Natural killer cell (primary cell): ENCODE results near the gene ZNF418. TPM values are rescaled to one million over a fixed set of nuclear protein-coding genes. Genes with fewer than 3 reads are reported as not detected.

Source experiments
- ATAC-seq, 3 donors: fragments of 150-1000 bp in 2 of 3; fragments of 200-7000 bp in 1 of 3; cut with Tn5 transposase; 1 replicate in 1 of 3; 2 replicates in 2 of 3; pipeline ENCODE4 v1.10.0; 2021; ENCODE audit warnings: mild to moderate bottlenecking in 2 of 3, moderate library complexity in 2 of 3
- DNase-seq, 2 donors: peaks; one replicate each; pipeline versions ENCODE4 v3.0.0 to v3.0.0-alpha.2; 2013 to 2021; ENCODE audit warnings: mixed read lengths in 1 of 2
- H3K27ac ChIP-seq: one replicate; pipeline ENCODE4 v1.5.1; 2013; ENCODE audit warnings: mild to moderate bottlenecking, low read length
- H3K27me3 ChIP-seq: one replicate; pipeline ENCODE4 v1.6.1; 2013; ENCODE audit warnings: low read length; ENCODE audit not compliant: control insufficient read depth, insufficient read depth
- H3K36me3 ChIP-seq: one replicate; pipeline ENCODE4 v1.6.1; 2013; ENCODE audit warnings: low read length; ENCODE audit not compliant: control insufficient read depth, insufficient read depth
- H3K4me1 ChIP-seq: one replicate; pipeline ENCODE4 v1.6.1; 2013; ENCODE audit warnings: low read length; ENCODE audit not compliant: control insufficient read depth, insufficient read depth
- H3K4me3 ChIP-seq: one replicate; pipeline ENCODE4 v1.5.1; 2013; ENCODE audit warnings: low read length
- H3K9me3 ChIP-seq: one replicate; pipeline ENCODE4 v1.6.1; 2013; ENCODE audit warnings: low read length; ENCODE audit not compliant: control insufficient read depth, insufficient read depth
- H3K27ac Mint-ChIP-seq, 2 donors: one replicate each; pipeline ENCODE4 v1.8.0; 2022; ENCODE audit warnings: mild to moderate bottlenecking in 2 of 2, mixed read lengths in 2 of 2, moderate library complexity in 1 of 2
- H3K27me3 Mint-ChIP-seq, 2 donors: one replicate each; pipeline ENCODE4 v1.8.0; 2022; ENCODE audit warnings: low read depth in 2 of 2, mixed read lengths in 2 of 2
- H3K36me3 Mint-ChIP-seq: one replicate; pipeline ENCODE4 v1.8.0; 2022; ENCODE audit warnings: mixed read lengths
- H3K4me1 Mint-ChIP-seq, 2 donors: one replicate each; pipeline ENCODE4 v1.8.0; 2022; ENCODE audit warnings: mixed read lengths in 2 of 2
- H3K4me3 Mint-ChIP-seq: one replicate; pipeline ENCODE4 v1.8.0; 2022; ENCODE audit warnings: mild to moderate bottlenecking, moderate library complexity, mixed read lengths
- H3K9me3 Mint-ChIP-seq, 2 donors: one replicate each; pipeline ENCODE4 v1.8.0; 2022; ENCODE audit warnings: mixed read lengths in 2 of 2
- WGBS: methylation state at CpG from one replicate; pipeline ENCODE4 v1.1.7; 2013; ENCODE audit warnings: missing lambda C conversion rate; ENCODE audit not compliant: insufficient coverage; 5-methylcytosine and 5-hydroxymethylcytosine counted together
- intact Hi-C: fragments of 100-400 bp; cut with micrococcal nuclease; formaldehyde crosslinking; loops from one replicate; pipeline ENCODE4 v1.14.2; 2022
- total RNA-seq, 4 donors: library from RNA; stranded (reverse); fragments of 120-200 nt in 1 of 4; gene quantifications; one replicate each; pipeline versions ENCODE4 v1.2.3 to v1.2.4, GENCODE V29; 2013 to 2022
- TF ChIP-seq, protein P1 (sequence below): fragments of 200-600 bp; IDR thresholded peaks from one replicate; pipeline ENCODE4 v1.8.0; 2022; ENCODE audit warnings: antibody characterized with exemption

The ZNF418 gene
- 10 to 100 TPM in 1 of 3 donors, 1 to 10 TPM in 2; 4.3 to 13.3 (median 6.2) TPM for total RNA-seq
- 20.0 TPM for total RNA-seq (2013)

DNA sequence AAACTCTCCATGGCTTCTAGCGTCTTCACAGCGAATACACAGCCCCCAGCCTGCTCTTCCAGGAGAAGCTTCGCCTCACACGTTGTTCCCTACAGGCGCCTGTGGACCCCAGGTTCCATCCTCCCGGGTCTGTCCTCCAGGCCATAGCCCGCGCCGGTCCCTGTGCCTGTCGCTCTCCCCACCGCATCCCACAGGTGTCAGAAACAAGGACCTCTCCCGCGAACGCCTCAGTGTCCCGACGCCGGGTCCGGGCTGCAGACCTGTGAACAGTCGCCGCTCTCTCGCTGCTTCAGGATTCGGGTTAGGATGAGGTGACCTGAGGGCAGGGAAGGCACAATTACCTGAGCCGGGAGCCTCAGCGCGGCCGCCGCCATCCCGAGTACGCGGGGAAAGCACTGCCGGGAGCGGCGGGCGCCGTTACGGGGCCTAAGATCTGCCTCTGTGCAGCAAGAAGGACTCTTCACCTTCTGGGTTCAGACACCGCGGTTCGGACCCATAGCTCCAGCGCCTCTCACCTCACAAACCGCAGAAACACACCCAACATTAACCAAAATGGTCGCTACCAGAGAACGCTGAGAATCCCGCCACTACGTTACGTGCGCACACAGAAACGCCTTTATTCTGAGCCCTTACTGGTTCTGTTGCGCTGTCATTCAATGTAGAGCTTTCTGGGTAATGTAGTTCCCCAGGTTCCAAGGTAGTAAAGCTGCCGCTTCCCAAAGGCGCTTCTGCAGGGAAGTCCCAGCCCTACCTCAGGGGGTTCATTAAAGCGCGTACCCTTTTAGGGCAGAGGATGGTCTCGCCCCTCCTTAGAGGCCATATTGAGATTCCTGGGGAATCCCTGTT, at the start of gene ZNF418:
Gene ZNF418 (minus strand): TSS at position 583 of the 846 bp plus-strand sequence. CDS start 1,580 bp downstream, outside the sequence.
- TF ChIP-seq, protein P1, sequence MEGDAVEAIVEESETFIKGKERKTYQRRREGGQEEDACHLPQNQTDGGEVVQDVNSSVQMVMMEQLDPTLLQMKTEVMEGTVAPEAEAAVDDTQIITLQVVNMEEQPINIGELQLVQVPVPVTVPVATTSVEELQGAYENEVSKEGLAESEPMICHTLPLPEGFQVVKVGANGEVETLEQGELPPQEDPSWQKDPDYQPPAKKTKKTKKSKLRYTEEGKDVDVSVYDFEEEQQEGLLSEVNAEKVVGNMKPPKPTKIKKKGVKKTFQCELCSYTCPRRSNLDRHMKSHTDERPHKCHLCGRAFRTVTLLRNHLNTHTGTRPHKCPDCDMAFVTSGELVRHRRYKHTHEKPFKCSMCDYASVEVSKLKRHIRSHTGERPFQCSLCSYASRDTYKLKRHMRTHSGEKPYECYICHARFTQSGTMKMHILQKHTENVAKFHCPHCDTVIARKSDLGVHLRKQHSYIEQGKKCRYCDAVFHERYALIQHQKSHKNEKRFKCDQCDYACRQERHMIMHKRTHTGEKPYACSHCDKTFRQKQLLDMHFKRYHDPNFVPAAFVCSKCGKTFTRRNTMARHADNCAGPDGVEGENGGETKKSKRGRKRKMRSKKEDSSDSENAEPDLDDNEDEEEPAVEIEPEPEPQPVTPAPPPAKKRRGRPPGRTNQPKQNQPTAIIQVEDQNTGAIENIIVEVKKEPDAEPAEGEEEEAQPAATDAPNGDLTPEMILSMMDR, result no peak
- H3K27ac Mint-ChIP-seq, result peak within 1 kb of the TSS; percentile 97 to 100
- H3K27me3 ChIP-seq, result no peaks in the 10 kb centered on the region
- H3K27ac ChIP-seq, result peak within 1 kb of the TSS; percentile 84
- ATAC-seq (peak; percentile 89 to 99 (median 99)), DNase-seq (peak; percentile 58 to 59)
- intact Hi-C loops, result no loop called here
- H3K27me3 Mint-ChIP-seq, result no peaks in the 10 kb centered on the region
- peaks cover 10% of the 10 kb centered on the region for H3K36me3 Mint-ChIP-seq
- 10% methylated on average over 54 of the region's 54 CpGs for WGBS
- peaks cover 9 to 11% of the 10 kb centered on the region in 2 donors for H3K9me3 Mint-ChIP-seq
- H3K4me3 Mint-ChIP-seq, result peak within 1 kb of the TSS; percentile 97
- H3K4me1 ChIP-seq, result peaks cover 10% of the 10 kb centered on the region
- H3K36me3 ChIP-seq, result no peaks in the 10 kb centered on the region
- H3K4me1 Mint-ChIP-seq, result peaks cover 13 to 14% of the 10 kb centered on the region in 2 donors
- peak within 1 kb of the TSS; percentile 82 for H3K4me3 ChIP-seq
- peaks cover 68% of the 10 kb centered on the region for H3K9me3 ChIP-seq

DNA sequence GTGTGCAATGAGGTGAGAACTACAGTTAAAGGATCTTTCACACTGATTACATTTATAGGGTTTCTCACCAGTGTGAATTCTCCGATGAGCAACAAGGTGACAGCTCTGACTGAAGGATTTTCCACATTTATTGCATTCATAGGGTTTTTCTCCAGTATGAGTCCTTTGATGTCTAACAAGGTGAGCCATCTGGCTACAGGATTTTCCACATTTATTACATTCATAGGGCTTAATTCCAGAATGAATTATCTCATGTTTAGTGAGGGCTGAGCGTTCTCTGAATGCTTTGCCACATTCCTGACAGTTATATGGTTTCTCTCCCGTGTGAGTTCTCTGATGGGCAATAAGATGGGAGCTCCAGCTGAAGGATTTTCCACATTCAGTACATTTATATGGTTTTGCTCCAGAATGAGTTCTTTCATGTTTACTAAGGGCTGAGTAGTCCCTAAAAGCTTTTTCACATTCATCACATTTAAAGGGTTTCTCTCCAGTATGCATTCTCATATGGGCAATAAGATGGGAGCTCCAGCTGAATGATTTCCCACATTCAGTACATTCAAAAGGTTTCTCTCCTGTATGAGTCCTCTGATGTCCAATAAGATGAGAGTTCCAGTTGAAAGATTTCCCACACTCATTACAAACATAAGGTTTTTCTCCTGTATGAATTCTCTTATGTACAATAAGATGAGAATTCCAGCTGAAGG, 43.5 kb upstream of the ZNF418 start:
- WGBS, result 97% methylated on average over 3 of the region's 3 CpGs
- intact Hi-C loops, result no loop called here
- Histone ChIP-seq H3K4me1 (no peaks in the 10 kb centered on the region), H3K4me3 (no peak overlapping the region), H3K36me3 (peaks cover 38% of the 10 kb centered on the region), H3K27me3 (no peaks in the 10 kb centered on the region), H3K27ac (no peak overlapping the region), H3K9me3 (peaks cover 86% of the 10 kb centered on the region)
- Mint-ChIP-seq H3K27ac (no peak overlapping the region), H3K9me3 (peaks cover 22 to 40% of the 10 kb centered on the region in 2 donors), H3K36me3 (peaks cover 96% of the 10 kb centered on the region), H3K4me1 (no peaks in the 10 kb centered on the region), H3K4me3 (no peak overlapping the region), H3K27me3 (no peaks in the 10 kb centered on the region)
- ATAC-seq (no peak), DNase-seq (no peak)
- TF ChIP-seq, protein P1, result no peak

DNA sequence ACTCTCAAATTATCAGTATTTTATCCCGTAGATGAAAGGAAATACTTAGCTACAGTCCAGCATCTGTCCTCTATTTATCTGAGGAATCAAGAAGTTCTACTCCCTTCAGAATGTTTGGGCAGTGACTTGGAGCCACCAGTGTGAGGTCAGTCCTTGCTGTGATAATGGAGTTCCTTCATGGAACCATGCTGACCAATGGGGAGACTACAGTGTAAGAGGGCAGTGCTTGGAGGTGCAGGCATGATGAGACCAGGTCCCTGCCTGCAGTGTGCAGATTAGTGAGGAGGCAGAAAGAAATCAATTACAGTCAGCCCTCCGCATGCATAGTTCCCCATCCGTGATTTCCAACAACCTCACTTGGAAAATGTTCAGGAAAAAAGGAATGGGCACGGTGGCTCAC, 39.2 kb upstream of the ZNF418 start, which contains the start of gene C19orf18:
Gene C19orf18 (minus strand): TSS at position 101 of the 400 bp plus-strand sequence. CDS start 102 bp downstream, outside the sequence.
- TF ChIP-seq, protein P1, result no peak
- H3K9me3 ChIP-seq, result peaks cover 83% of the 10 kb centered on the region
- Mint-ChIP-seq H3K9me3 (peaks cover 12 to 28% of the 10 kb centered on the region in 2 donors), H3K36me3 (peaks cover 60% of the 10 kb centered on the region), H3K4me3 (no peak within 1 kb of the TSS), H3K4me1 (no peaks in the 10 kb centered on the region), H3K27ac (no peak within 1 kb of the TSS), H3K27me3 (no peaks in the 10 kb centered on the region)
- no peaks in the 10 kb centered on the region for H3K4me1 ChIP-seq
- H3K27me3 ChIP-seq, result no peaks in the 10 kb centered on the region
- peaks cover 3% of the 10 kb centered on the region for H3K36me3 ChIP-seq
- ATAC-seq, result no peak
- WGBS, result 93% methylated on average over 4 of the region's 4 CpGs
- H3K27ac ChIP-seq, result no peak within 1 kb of the TSS
- no peak within 1 kb of the TSS for H3K4me3 ChIP-seq
- DNase-seq, result no peak
- intact Hi-C loops, result no loop called here
